ENCODE measurements around the gene PARP3.

- TF ChIP-seq CTCF (IDR thresholded peaks at IDR 0.05) (no peak), POLR2A (IDR thresholded peaks at IDR 0.05) (no peak)
These were observed 21.0 kb upstream of the PARP3 start for GRCh38 chr3:51921081-51921578.

Data from thyroid gland (tissue), 4 donors.